Astrocyte (in vitro differentiated cells and primary cell): ENCODE data around the gene VPS50. TPM values are rescaled to one million over a fixed set of nuclear protein-coding genes. Genes with fewer than 3 reads are reported as not detected.

Source experiments
- DNase-seq: peaks from one replicate; pipeline ENCODE4 v3.0.0-alpha.2; 2010; ENCODE audit warnings: low read depth
- FAIRE-seq: peaks from 2 replicates; lab custom pipeline; 2011; peaks lifted over from hg19 to GRCh38; lab: Jason Lieb, UNC
- H2AFZ ChIP-seq: 2 replicates; pipeline ENCODE4 v1.6.0; 2012; ENCODE audit warnings: low read depth, low read length, inconsistent platforms
- H3K27ac ChIP-seq: 2 replicates; pipeline ENCODE4 v1.5.1; 2011; ENCODE audit warnings: low read depth, low read length, inconsistent platforms
- H3K27me3 ChIP-seq: 2 replicates; pipeline ENCODE4 v1.6.0; 2011; ENCODE audit warnings: low read length, inconsistent platforms; ENCODE audit not compliant: insufficient read depth
- H3K36me3 ChIP-seq: 2 replicates; pipeline ENCODE4 v1.5.1; 2011; ENCODE audit warnings: low read length, inconsistent platforms; ENCODE audit not compliant: insufficient read depth
- H3K4me1 ChIP-seq: 2 replicates; pipeline ENCODE4 v1.5.1; 2011; ENCODE audit warnings: low read length, inconsistent platforms; ENCODE audit not compliant: insufficient read depth
- H3K4me2 ChIP-seq: 2 replicates; pipeline ENCODE4 v1.6.0; 2012; ENCODE audit warnings: low read length, inconsistent platforms
- H3K4me3 ChIP-seq: 2 replicates; pipeline ENCODE4 v1.5.1; 2011; ENCODE audit warnings: low read depth, mild to moderate bottlenecking, low read length, inconsistent platforms; ENCODE audit not compliant: insufficient read depth
- H3K79me2 ChIP-seq: 2 replicates; pipeline ENCODE4 v1.6.0; 2012; ENCODE audit warnings: mild to moderate bottlenecking, low read length, inconsistent platforms; ENCODE audit not compliant: insufficient read depth
- H3K9ac ChIP-seq: 2 replicates; pipeline ENCODE4 v1.6.0; 2012; ENCODE audit warnings: mild to moderate bottlenecking, low read length, inconsistent platforms
- H3K9me3 ChIP-seq: 2 replicates; pipeline ENCODE4 v1.5.1; 2012; ENCODE audit warnings: low read depth, mild to moderate bottlenecking, low read length, inconsistent platforms; ENCODE audit not compliant: insufficient read depth
- H4K20me1 ChIP-seq: 2 replicates; pipeline ENCODE4 v1.6.0; 2012; ENCODE audit warnings: low read length, inconsistent platforms; ENCODE audit not compliant: insufficient read depth
- H3K27ac Mint-ChIP-seq: one replicate; pipeline ENCODE4 v1.8.0; 2021; ENCODE audit warnings: mild to moderate bottlenecking, mixed read lengths; ENCODE audit not compliant: unreplicated experiment
- H3K27me3 Mint-ChIP-seq: one replicate; pipeline ENCODE4 v1.8.0; 2021; ENCODE audit warnings: low read depth, mixed read lengths; ENCODE audit not compliant: unreplicated experiment
- H3K36me3 Mint-ChIP-seq: one replicate; pipeline ENCODE4 v1.8.0; 2021; ENCODE audit warnings: low read depth, mixed read lengths; ENCODE audit not compliant: unreplicated experiment
- H3K4me1 Mint-ChIP-seq: one replicate; pipeline ENCODE4 v1.8.0; 2021; ENCODE audit warnings: low read depth, mixed read lengths; ENCODE audit not compliant: unreplicated experiment
- H3K4me3 Mint-ChIP-seq: one replicate; pipeline ENCODE4 v1.8.0; 2021; ENCODE audit warnings: mild to moderate bottlenecking, moderate library complexity, mixed read lengths; ENCODE audit not compliant: unreplicated experiment
- H3K9me3 Mint-ChIP-seq: one replicate; pipeline ENCODE4 v1.8.0; 2021; ENCODE audit warnings: mild to moderate bottlenecking, mixed read lengths; ENCODE audit not compliant: unreplicated experiment
- EZH2 ChIP-seq: IDR thresholded peaks from 2 replicates; pipeline ENCODE4 v1.6.1; 2012; ENCODE audit warnings: mild to moderate bottlenecking, low read length, inconsistent platforms; ENCODE audit not compliant: insufficient read depth
- total RNA-seq: library from RNA; stranded (reverse); gene quantifications from 2 replicates; pipeline ENCODE4 v1.2.1, GENCODE V29; 2021
- TF ChIP-seq, protein P1 (sequence below): IDR thresholded peaks from 2 replicates; pipeline ENCODE4 v1.5.1; 2011; ENCODE audit warnings: low read depth, mild to moderate bottlenecking, inconsistent platforms, low read length, moderate library complexity; ENCODE audit not compliant: insufficient read depth

The VPS50 gene
- total RNA-seq, 1 donor from 2014 or later = 19.0 TPM

GRCh38 chr7:93218997-93219827 is 13.0 kb upstream of the VPS50 start:
- no peaks in the 10 kb centered on the region for H3K4me1 ChIP-seq
- no peak overlapping the region for H3K9ac ChIP-seq
- no peak overlapping the region for H3K4me3 ChIP-seq
- no peaks in the 10 kb centered on the region for H4K20me1 ChIP-seq
- H3K4me2 ChIP-seq = no peak overlapping the region
- H3K36me3 ChIP-seq = no peaks in the 10 kb centered on the region
- H3K79me2 ChIP-seq = no peaks in the 10 kb centered on the region
- TF ChIP-seq, protein P1, sequence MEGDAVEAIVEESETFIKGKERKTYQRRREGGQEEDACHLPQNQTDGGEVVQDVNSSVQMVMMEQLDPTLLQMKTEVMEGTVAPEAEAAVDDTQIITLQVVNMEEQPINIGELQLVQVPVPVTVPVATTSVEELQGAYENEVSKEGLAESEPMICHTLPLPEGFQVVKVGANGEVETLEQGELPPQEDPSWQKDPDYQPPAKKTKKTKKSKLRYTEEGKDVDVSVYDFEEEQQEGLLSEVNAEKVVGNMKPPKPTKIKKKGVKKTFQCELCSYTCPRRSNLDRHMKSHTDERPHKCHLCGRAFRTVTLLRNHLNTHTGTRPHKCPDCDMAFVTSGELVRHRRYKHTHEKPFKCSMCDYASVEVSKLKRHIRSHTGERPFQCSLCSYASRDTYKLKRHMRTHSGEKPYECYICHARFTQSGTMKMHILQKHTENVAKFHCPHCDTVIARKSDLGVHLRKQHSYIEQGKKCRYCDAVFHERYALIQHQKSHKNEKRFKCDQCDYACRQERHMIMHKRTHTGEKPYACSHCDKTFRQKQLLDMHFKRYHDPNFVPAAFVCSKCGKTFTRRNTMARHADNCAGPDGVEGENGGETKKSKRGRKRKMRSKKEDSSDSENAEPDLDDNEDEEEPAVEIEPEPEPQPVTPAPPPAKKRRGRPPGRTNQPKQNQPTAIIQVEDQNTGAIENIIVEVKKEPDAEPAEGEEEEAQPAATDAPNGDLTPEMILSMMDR = no peak
- no peak for TF ChIP-seq EZH2
- H3K27me3 ChIP-seq = peaks cover 10% of the 10 kb centered on the region
- Mint-ChIP-seq H3K27ac (no peak overlapping the region), H3K4me1 (no peaks in the 10 kb centered on the region), H3K4me3 (no peak overlapping the region), H3K27me3 (peaks cover 28% of the 10 kb centered on the region), H3K36me3 (no peaks in the 10 kb centered on the region), H3K9me3 (peaks cover 4% of the 10 kb centered on the region)
- H3K9me3 ChIP-seq = no peaks in the 10 kb centered on the region
- DNase-seq (no peak), FAIRE-seq (no peak)
- no peak overlapping the region for H2AFZ ChIP-seq
- H3K27ac ChIP-seq = no peak overlapping the region

DNA sequence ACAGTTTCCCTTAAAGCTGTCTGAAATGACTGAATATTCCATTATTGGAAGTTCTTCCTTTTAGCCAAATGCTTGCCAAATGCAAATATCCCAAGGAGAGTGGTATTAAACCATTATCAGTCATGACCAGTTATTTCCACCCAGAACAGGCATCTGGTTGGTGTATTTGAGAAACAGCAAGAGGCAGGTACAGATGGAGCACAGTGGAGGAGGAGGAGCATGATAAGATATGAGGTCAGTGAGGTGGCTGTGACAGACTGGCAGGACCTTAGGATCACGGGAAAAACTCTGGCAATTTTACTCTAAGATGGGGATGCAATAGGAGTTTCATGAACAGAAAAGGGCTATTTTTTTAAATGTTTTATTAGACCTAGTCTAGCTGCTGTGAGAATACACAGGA is 12.3 kb upstream of the VPS50 start:
- Histone ChIP-seq H3K79me2 (no peaks in the 10 kb centered on the region), H3K4me3 (no peak overlapping the region), H3K9me3 (no peaks in the 10 kb centered on the region), H3K4me1 (no peaks in the 10 kb centered on the region), H3K27me3 (peaks cover 13% of the 10 kb centered on the region), H3K4me2 (no peak overlapping the region), H3K27ac (no peak overlapping the region), H3K36me3 (no peaks in the 10 kb centered on the region), H4K20me1 (no peaks in the 10 kb centered on the region), H2AFZ (no peak overlapping the region), H3K9ac (no peak overlapping the region)
- H3K9me3 Mint-ChIP-seq = peaks cover 4% of the 10 kb centered on the region
- no peaks in the 10 kb centered on the region for H3K36me3 Mint-ChIP-seq
- peaks cover 21% of the 10 kb centered on the region for H3K27me3 Mint-ChIP-seq
- no peak overlapping the region for H3K4me3 Mint-ChIP-seq
- FAIRE-seq (no peak), DNase-seq (no peak)
- no peaks in the 10 kb centered on the region for H3K4me1 Mint-ChIP-seq
- TF ChIP-seq, protein P1 = no peak
- no peak for TF ChIP-seq EZH2
- no peak overlapping the region for H3K27ac Mint-ChIP-seq

GRCh38 chr7:93226310-93226709 is 5.9 kb upstream of the VPS50 start, which contains the start of gene HEPACAM2:
TSS of gene HEPACAM2 (minus strand) at chr7:93226469.
- FAIRE-seq = no peak
- H3K9me3 ChIP-seq = no peaks in the 10 kb centered on the region

More at GRCh38 chr7:93226310-93226709, 5.9 kb upstream of the VPS50 start, which contains the start of gene HEPACAM2:
- Mint-ChIP-seq H3K36me3 (no peaks in the 10 kb centered on the region), H3K4me1 (no peaks in the 10 kb centered on the region), H3K9me3 (no peaks in the 10 kb centered on the region), H3K27ac (no peak within 1 kb of the TSS), H3K27me3 (no peaks in the 10 kb centered on the region), H3K4me3 (no peak within 1 kb of the TSS)
- no peak within 1 kb of the TSS for H3K27ac ChIP-seq
- no peaks in the 10 kb centered on the region for H3K4me1 ChIP-seq
- no peaks in the 10 kb centered on the region for H4K20me1 ChIP-seq
- H3K4me2 ChIP-seq = no peak within 1 kb of the TSS
- TF ChIP-seq EZH2 = no peak
- TF ChIP-seq, protein P1 = no peak
- no peak within 1 kb of the TSS for H3K4me3 ChIP-seq
- no peak within 1 kb of the TSS for H3K9ac ChIP-seq
- H3K79me2 ChIP-seq = no peaks in the 10 kb centered on the region
- no peak for DNase-seq
- peaks cover 23% of the 10 kb centered on the region for H3K27me3 ChIP-seq
- H2AFZ ChIP-seq = no peak within 1 kb of the TSS
- H3K36me3 ChIP-seq = no peaks in the 10 kb centered on the region
